Superior temporal gyrus (tissue), 1 donor: ENCODE measurements around the gene MRPL36.
"Not testable (repeated sequence)": the region's sequence is repeated elsewhere in the genome, so short reads cannot be mapped to it uniquely, and the experiment has no call there.

Experiments
- DNase-seq: peaks from one replicate; pipeline ENCODE4 v3.0.0-alpha.2; 2016; ENCODE audit errors: extremely low spot score

The MRPL36 gene

DNA sequence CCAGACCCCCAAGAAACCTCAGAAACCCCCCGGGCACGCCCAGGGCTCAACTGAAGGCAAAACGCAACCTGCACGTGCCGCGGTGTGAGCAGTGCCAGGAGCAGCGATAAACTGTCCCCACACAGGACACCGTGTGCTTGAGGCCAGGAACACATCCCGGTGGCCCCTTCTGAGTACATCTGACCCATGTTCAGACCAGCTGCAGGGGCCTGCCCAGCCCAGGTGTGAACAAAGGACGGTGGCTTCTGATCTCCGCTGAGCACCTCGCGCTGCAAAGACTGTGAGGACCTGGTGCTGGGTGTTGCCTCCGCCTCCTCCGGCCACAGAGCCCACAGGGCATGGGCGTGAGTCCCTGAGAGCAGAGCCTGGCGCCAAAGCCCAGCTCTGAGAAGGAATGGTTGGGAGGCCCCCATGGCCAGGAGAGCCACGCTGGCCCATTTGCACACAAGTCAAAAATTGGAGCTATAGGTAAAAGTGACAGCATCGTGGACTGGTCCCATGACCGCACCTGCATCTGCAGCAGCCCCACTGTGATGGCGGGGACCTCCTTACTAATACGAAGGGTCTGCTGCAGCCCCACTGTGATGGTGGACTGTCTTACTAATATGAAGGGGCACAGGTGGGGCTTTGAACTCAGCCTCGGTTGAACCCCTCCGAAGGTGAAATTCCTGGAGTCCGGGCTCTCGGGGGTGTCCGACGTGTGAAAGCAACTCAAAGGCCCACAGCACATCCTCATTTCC, 33.0 kb upstream of the MRPL36 start:
- DNase-seq: no peak

- no peak for DNase-seq
Measured at GRCh38 chr5:1831677-1832313, 32.2 kb upstream of the MRPL36 start.

GRCh38 chr5:1831257-1831656, 31.6 kb upstream of the MRPL36 start:
- no peak for DNase-seq

- no peak for DNase-seq
Measured at GRCh38 chr5:1830571-1831228, 31.1 kb upstream of the MRPL36 start.

GRCh38 chr5:1827886-1828397, 28.3 kb upstream of the MRPL36 start:
- DNase-seq: no peak

- DNase-seq: no peak
Measured at GRCh38 chr5:1827025-1827885, 27.6 kb upstream of the MRPL36 start.

GRCh38 chr5:1826235-1826980, 26.8 kb upstream of the MRPL36 start:
- DNase-seq: no peak

- DNase-seq: no peak
Measured at GRCh38 chr5:1824903-1825841, 25.5 kb upstream of the MRPL36 start.

- no peak for DNase-seq
Measured at GRCh38 chr5:1824109-1824821, 24.6 kb upstream of the MRPL36 start.

GRCh38 chr5:1823381-1824034, 23.9 kb upstream of the MRPL36 start:
- no peak for DNase-seq

- no peak for DNase-seq
Measured at GRCh38 chr5:1821862-1822261, 22.2 kb upstream of the MRPL36 start.

- no peak for DNase-seq
Measured at GRCh38 chr5:1820926-1821325, 21.3 kb upstream of the MRPL36 start.

DNA sequence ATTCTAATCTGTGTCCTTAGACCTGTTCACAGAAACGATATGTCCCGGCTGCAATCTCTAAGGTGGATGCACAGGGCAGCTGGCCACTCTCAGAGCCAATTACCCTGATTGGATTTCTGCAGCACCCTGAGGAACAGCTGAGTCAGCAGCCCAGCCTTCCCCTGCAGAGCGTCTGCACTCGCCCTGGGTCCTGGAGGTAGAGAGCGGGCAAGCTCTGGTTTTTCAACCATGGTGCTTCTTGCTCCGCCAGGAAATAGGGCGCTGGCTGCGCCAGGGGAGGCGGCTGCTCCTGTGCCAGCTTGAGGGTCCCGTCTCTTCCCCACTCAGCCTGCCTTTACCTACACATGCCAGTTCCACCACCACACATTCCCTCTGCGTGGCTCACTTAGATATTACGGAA, 20.7 kb upstream of the MRPL36 start:
- DNase-seq: no peak

GRCh38 chr5:1819458-1819857, 19.8 kb upstream of the MRPL36 start:
- DNase-seq: no peak

DNA sequence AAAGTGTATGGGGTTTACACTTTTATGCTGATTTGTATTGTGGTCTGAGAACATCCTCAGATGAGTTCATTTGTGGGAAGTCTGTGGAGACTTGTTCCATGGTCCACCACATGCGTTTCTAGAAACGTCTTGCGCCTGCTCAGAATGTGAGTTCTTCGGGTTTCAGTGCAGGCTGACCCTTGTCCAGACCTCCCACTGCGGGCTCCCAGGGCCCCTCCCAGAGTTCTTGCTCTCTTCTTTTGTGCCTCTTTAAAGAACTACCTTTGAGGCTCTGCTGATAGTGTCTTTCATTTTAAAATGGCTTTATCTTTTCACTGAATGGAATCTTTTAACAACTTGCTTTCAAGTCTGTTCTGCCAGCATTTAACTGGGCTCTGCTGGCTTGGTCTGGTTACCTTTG, 19.1 kb upstream of the MRPL36 start:
- DNase-seq: no peak

DNA sequence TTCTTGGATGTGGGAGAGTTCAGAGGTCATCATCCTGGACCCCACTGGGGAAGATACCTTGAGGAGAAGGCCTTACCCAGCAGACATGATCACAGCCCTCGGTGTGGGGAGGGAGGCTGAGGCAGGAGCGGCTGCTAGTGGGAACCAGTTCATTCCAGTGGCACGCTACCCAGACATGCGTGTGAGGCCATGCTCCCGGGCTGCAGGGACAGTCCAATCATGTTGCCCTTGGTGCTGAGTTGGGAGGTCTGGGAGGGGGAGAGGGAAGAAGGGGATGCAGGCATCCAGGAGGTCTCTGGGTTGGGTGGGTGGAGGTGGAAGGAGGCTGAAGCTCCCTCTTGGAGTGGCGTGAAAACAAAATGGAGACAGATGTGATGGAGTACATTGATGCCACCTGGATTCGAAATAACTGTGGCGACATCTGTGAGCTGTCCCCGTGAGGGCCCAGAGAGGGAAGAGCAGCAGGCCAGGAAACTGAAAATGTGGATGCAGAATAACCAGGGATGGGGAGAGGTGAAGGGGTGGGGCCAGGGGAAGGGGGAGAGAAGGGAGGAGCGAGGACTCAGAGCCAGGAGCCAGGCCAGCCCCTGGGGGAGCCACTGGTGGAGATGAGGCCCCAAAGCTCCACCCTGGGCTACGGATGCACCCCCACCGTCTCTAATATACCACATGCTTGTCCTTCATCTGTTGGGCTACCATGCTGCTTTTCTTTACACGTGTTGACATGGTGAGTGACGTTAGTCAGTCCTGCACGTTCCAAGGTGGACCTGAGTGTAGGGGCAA, 17.8 kb upstream of the MRPL36 start:
- DNase-seq: no peak

- DNase-seq: not testable (repeated sequence)
Measured at GRCh38 chr5:1816495-1817089, 17.0 kb upstream of the MRPL36 start.

DNA sequence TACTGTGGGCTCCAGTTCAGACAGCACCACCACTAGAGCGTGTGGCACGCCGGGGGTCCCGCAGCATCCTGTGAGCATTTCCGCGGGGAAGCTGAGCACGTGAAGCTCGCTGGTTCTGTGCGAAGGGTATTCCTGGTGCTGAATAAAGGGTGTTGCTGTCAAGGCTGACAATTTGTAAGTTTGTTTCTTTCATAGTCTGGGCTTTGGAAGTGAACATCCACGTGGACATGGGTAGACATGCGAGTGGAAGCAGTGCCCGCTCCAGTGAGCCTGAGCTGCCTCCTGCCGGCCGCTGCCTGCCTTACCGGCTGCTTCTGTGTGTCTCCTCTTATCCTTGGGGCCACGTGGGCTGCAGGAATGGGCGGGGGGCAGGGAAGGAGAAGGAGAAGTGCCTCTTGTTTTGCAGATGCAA, 16.2 kb upstream of the MRPL36 start:
- no peak for DNase-seq
